ENCODE measurements around the gene BCL7A.

BCL7A gene

GRCh38 chr12:122001466-122002209 is 20.0 kb upstream of the BCL7A start:
- DNase-seq (ENCODE audit: low read depth): no peak
- TF ChIP-seq CTCF (conservative IDR thresholded peaks at IDR 0.05; ENCODE audit: control insufficient read depth, insufficient read depth, low read depth, low read length): no peak
- H3K4me3 ChIP-seq (ENCODE audit: control insufficient read depth, low read depth, low read length): no peak overlapping the region

- no peak overlapping the region for H3K4me3 ChIP-seq (ENCODE audit: control insufficient read depth, low read depth, low read length)
- DNase-seq (ENCODE audit: low read depth): peak; percentile 42
- no peak for TF ChIP-seq CTCF (conservative IDR thresholded peaks at IDR 0.05; ENCODE audit: control insufficient read depth, insufficient read depth, low read depth, low read length)
Observed at GRCh38 chr12:122003651-122004611, 17.8 kb upstream of the BCL7A start.

GRCh38 chr12:122004633-122005071 is 17.0 kb upstream of the BCL7A start:
- no peak overlapping the region for H3K4me3 ChIP-seq (ENCODE audit: control insufficient read depth, low read depth, low read length)
- DNase-seq (ENCODE audit: low read depth): peak; percentile 12
- TF ChIP-seq CTCF (conservative IDR thresholded peaks at IDR 0.05; ENCODE audit: control insufficient read depth, insufficient read depth, low read depth, low read length): no peak

- no peak for DNase-seq (ENCODE audit: low read depth)
- no peak for TF ChIP-seq CTCF (conservative IDR thresholded peaks at IDR 0.05; ENCODE audit: control insufficient read depth, insufficient read depth, low read depth, low read length)
- no peak overlapping the region for H3K4me3 ChIP-seq (ENCODE audit: control insufficient read depth, low read depth, low read length)
Observed at GRCh38 chr12:122005252-122005776, 16.4 kb upstream of the BCL7A start.

GRCh38 chr12:122006186-122006926 is 15.3 kb upstream of the BCL7A start:
- no peak overlapping the region for H3K4me3 ChIP-seq (ENCODE audit: control insufficient read depth, low read depth, low read length)
- no peak for DNase-seq (ENCODE audit: low read depth)
- TF ChIP-seq CTCF (conservative IDR thresholded peaks at IDR 0.05; ENCODE audit: control insufficient read depth, insufficient read depth, low read depth, low read length): no peak

GRCh38 chr12:122009741-122010140 is 11.9 kb upstream of the BCL7A start:
- no peak overlapping the region for H3K4me3 ChIP-seq (ENCODE audit: control insufficient read depth, low read depth, low read length)
- no peak for DNase-seq (ENCODE audit: low read depth)
- TF ChIP-seq CTCF (conservative IDR thresholded peaks at IDR 0.05; ENCODE audit: control insufficient read depth, insufficient read depth, low read depth, low read length): no peak

All from fibroblast of mammary gland (primary cell).